ENCODE results near the gene PILRB. TPM values are rescaled to one million over a fixed set of nuclear protein-coding genes. Genes with fewer than 3 reads are reported as not detected.
"Not testable (repeated sequence)": the region's sequence is repeated elsewhere in the genome, so short reads cannot be mapped to it uniquely, and the experiment has no call there.

The PILRB gene
- total and polyA plus RNA-seq, 2 donors from 2014 or later: 45.0 to 76.4 TPM

GRCh38 chr7:100335566-100336466, 22.1 kb upstream of the PILRB start:
- H3K27me3 ChIP-seq (ENCODE audit: control insufficient read depth, insufficient read depth, low read length); H3K4me1 ChIP-seq (ENCODE audit: control insufficient read depth in 2 of 3, insufficient read depth in 2 of 3, low read depth in 1 of 3, low read length in 3 of 3); intact Hi-C loops (cut with DNase I); H3K36me3 ChIP-seq (ENCODE audit: control insufficient read depth in 2 of 3, insufficient read depth in 3 of 3, low read length in 3 of 3); H3K9me3 ChIP-seq (ENCODE audit: control insufficient read depth in 2 of 3, insufficient read depth in 1 of 3, low read length in 3 of 3): not testable (repeated sequence)
- H3K27ac ChIP-seq (ENCODE audit: low read depth in 2 of 2, low read length in 2 of 2): peak overlapping the region; percentile 96 to 97
- H3K4me3 ChIP-seq (ENCODE audit: low read length in 3 of 3): peak overlapping the region; percentile 73 to 77 (median 77)
- DNase-seq (peak; percentile 94 to 97 (median 96)), FAIRE-seq (peak; percentile 91)
- H3K9ac ChIP-seq (ENCODE audit: low read length in 3 of 3): peak overlapping the region; percentile 48 to 77 (median 75)

GRCh38 chr7:100338083-100338696, 19.7 kb upstream of the PILRB start:
- H3K4me1 ChIP-seq (ENCODE audit: control insufficient read depth in 2 of 3, insufficient read depth in 2 of 3, low read depth in 1 of 3, low read length in 3 of 3); DNase-seq; intact Hi-C loops (cut with DNase I); H3K9me3 ChIP-seq (ENCODE audit: control insufficient read depth in 2 of 3, insufficient read depth in 1 of 3, low read length in 3 of 3); H3K4me3 ChIP-seq (ENCODE audit: low read length in 3 of 3); H3K27me3 ChIP-seq (ENCODE audit: control insufficient read depth, insufficient read depth, low read length); H3K27ac ChIP-seq (ENCODE audit: low read depth in 2 of 2, low read length in 2 of 2); H3K9ac ChIP-seq (ENCODE audit: low read length in 3 of 3); H3K36me3 ChIP-seq (ENCODE audit: control insufficient read depth in 2 of 3, insufficient read depth in 3 of 3, low read length in 3 of 3); FAIRE-seq: not testable (repeated sequence)

- H3K27me3 ChIP-seq (ENCODE audit: control insufficient read depth, insufficient read depth, low read length); intact Hi-C loops (cut with DNase I); H3K9me3 ChIP-seq (ENCODE audit: control insufficient read depth in 2 of 3, insufficient read depth in 1 of 3, low read length in 3 of 3); H3K27ac ChIP-seq (ENCODE audit: low read depth in 2 of 2, low read length in 2 of 2); H3K36me3 ChIP-seq (ENCODE audit: control insufficient read depth in 2 of 3, insufficient read depth in 3 of 3, low read length in 3 of 3); H3K9ac ChIP-seq (ENCODE audit: low read length in 3 of 3); FAIRE-seq; H3K4me3 ChIP-seq (ENCODE audit: low read length in 3 of 3); H3K4me1 ChIP-seq (ENCODE audit: control insufficient read depth in 2 of 3, insufficient read depth in 2 of 3, low read depth in 1 of 3, low read length in 3 of 3): not testable (repeated sequence)
- peak in 1 of 5 donors; percentile 11 for DNase-seq
Measured at GRCh38 chr7:100341286-100341685, 16.6 kb upstream of the PILRB start.

GRCh38 chr7:100342765-100343164, 15.2 kb upstream of the PILRB start:
- Histone ChIP-seq H3K4me1 (ENCODE audit: control insufficient read depth in 2 of 3, insufficient read depth in 2 of 3, low read depth in 1 of 3, low read length in 3 of 3) (no peaks in the 10 kb centered on the region), H3K36me3 (ENCODE audit: control insufficient read depth in 2 of 3, insufficient read depth in 3 of 3, low read length in 3 of 3) (peaks cover 4 to 21% (median 16%) of the 10 kb centered on the region in 3 donors), H3K27me3 (ENCODE audit: control insufficient read depth, insufficient read depth, low read length) (no peaks in the 10 kb centered on the region), H3K9ac (ENCODE audit: low read length in 3 of 3) (no peak overlapping the region), H3K4me3 (ENCODE audit: low read length in 3 of 3) (no peak overlapping the region), H3K27ac (ENCODE audit: low read depth in 2 of 2, low read length in 2 of 2) (no peak overlapping the region), H3K9me3 (ENCODE audit: control insufficient read depth in 2 of 3, insufficient read depth in 1 of 3, low read length in 3 of 3) (no peaks in the 10 kb centered on the region)
- FAIRE-seq: no peak
- intact Hi-C loops (cut with DNase I): no loop called here
- TF ChIP-seq CTCF (IDR thresholded peaks at IDR 0.05; ENCODE audit: borderline replicate concordance, extremely low read depth, insufficient read depth): no peak
- peak in 1 of 5 donors; percentile 18 for DNase-seq

- H3K27ac ChIP-seq (ENCODE audit: low read depth in 2 of 2, low read length in 2 of 2); H3K27me3 ChIP-seq (ENCODE audit: control insufficient read depth, insufficient read depth, low read length); FAIRE-seq; H3K9me3 ChIP-seq (ENCODE audit: control insufficient read depth in 2 of 3, insufficient read depth in 1 of 3, low read length in 3 of 3); H3K4me1 ChIP-seq (ENCODE audit: control insufficient read depth in 2 of 3, insufficient read depth in 2 of 3, low read depth in 1 of 3, low read length in 3 of 3); H3K9ac ChIP-seq (ENCODE audit: low read length in 3 of 3); intact Hi-C loops (cut with DNase I); H3K4me3 ChIP-seq (ENCODE audit: low read length in 3 of 3): not testable (repeated sequence)
- H3K36me3 ChIP-seq (ENCODE audit: control insufficient read depth in 2 of 3, insufficient read depth in 3 of 3, low read length in 3 of 3): peaks cover 7 to 22% (median 20%) of the 10 kb centered on the region in 3 donors
- peak in 1 of 5 donors; percentile 22 for DNase-seq
Measured at GRCh38 chr7:100344124-100344559, 13.8 kb upstream of the PILRB start.

- H3K9ac ChIP-seq (ENCODE audit: low read length in 3 of 3); intact Hi-C loops (cut with DNase I); FAIRE-seq; H3K4me3 ChIP-seq (ENCODE audit: low read length in 3 of 3); H3K27me3 ChIP-seq (ENCODE audit: control insufficient read depth, insufficient read depth, low read length); H3K27ac ChIP-seq (ENCODE audit: low read depth in 2 of 2, low read length in 2 of 2); H3K4me1 ChIP-seq (ENCODE audit: control insufficient read depth in 2 of 3, insufficient read depth in 2 of 3, low read depth in 1 of 3, low read length in 3 of 3); H3K9me3 ChIP-seq (ENCODE audit: control insufficient read depth in 2 of 3, insufficient read depth in 1 of 3, low read length in 3 of 3): not testable (repeated sequence)
- H3K36me3 ChIP-seq (ENCODE audit: control insufficient read depth in 2 of 3, insufficient read depth in 3 of 3, low read length in 3 of 3): peaks cover 7 to 27% (median 23%) of the 10 kb centered on the region in 3 donors
- DNase-seq: peak in 4 of 5 donors; percentile 32 to 53 (median 46)
Measured at GRCh38 chr7:100344560-100345287, 13.2 kb upstream of the PILRB start.

All from kidney (tissue), 14 donors.